Measurements from ENCODE around the gene SERPINA1. TPM values are rescaled to one million over a fixed set of nuclear protein-coding genes. Genes with fewer than 3 reads are reported as not detected.

The SERPINA1 gene
- polyA plus RNA-seq, 2 of the 4 experiments (the other 2 are of a cell fraction) = 0.34 to 2.2 TPM

DNA sequence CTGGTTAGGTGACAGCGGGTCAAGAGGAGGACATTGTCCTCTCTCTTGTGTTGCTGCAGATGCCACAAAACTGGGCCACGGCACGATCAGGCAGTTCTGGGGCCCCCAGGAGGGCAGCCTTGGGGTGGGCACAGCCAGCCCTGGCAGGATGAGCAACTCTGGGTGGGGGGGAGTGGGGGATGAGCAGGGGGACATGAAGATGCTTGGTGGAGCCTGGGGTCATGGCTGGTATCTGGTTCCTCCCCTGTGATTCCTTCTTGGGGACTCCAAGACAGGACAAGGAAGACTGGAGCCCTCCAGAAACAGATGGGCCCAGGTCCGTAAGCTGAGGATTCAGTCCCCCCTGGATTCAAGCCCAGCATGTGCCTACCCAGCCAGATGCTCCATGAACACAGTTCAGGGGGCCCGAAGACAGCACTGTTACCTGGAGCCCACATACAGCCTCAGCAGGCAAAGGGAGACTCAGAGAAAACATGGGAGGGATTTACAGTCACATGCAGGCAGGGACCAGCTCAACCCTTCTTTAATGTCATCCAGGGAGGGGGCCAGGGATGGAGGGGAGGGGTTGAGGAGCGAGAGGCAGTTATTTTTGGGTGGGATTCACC, 10.4 kb downstream of the SERPINA1 start:
- DNase-seq (ENCODE audit: low read depth in 1 of 2, low spot score in 1 of 2) = no peak
- ChIA-PET CTCF (interaction anchor here (1.1 to 1.6 kb wide), 3 partner anchors 9 to 108 kb away, joined by 3 to 5 read pairs (median 3); no protein-coding TSS in a partner anchor), POLR2A (no interaction called here)
- H3K27ac ChIP-seq = no peak overlapping the region
- no peaks in the 10 kb centered on the region for H3K9me3 ChIP-seq
- peaks cover 4% of the 10 kb centered on the region; the same call in 2 of the 3 replicates for H3K4me1 ChIP-seq
- H3K4me2 ChIP-seq = no peak overlapping the region
- TF ChIP-seq PHF8 (IDR thresholded peaks at IDR 0.05; ENCODE audit: borderline replicate concordance, low read depth) (no peak), MYC (IDR thresholded peaks at IDR 0.05; ENCODE audit: borderline replicate concordance, low read length) (no peak), NR3C1 (IDR thresholded peaks at IDR 0.05) (no peak), EHMT2 (IDR thresholded peaks at IDR 0.05; ENCODE audit: low read depth) (no peak), HOXA7 (CRISPR knock-in tag; IDR thresholded peaks at IDR 0.05) (no peak), HOXB5 (CRISPR knock-in tag; IDR thresholded peaks at IDR 0.05) (no peak), CHD2 (IDR thresholded peaks at IDR 0.05; ENCODE audit: low read length, partially characterized antibody) (no peak), HDAC2 (IDR thresholded peaks at IDR 0.05) (no peak), E2F6 (IDR thresholded peaks at IDR 0.05; ENCODE audit: borderline replicate concordance, low read depth) (no peak), MAFK (IDR thresholded peaks at IDR 0.05; ENCODE audit: partially characterized antibody) (no peak), FOSL2 (IDR thresholded peaks at IDR 0.05) (no peak), FOSL2 (CRISPR knock-in tag; IDR thresholded peaks at IDR 0.05) (no peak), POLR2AphosphoS2 (conservative IDR thresholded peaks at IDR 0.05; ENCODE audit: low read length) (no peak), BHLHE40 (IDR thresholded peaks at IDR 0.05; ENCODE audit: low read depth, low read length) (no peak), EHF (CRISPR knock-in tag; IDR thresholded peaks at IDR 0.05) (no peak)
- TF ChIP-seq, protein P1, sequence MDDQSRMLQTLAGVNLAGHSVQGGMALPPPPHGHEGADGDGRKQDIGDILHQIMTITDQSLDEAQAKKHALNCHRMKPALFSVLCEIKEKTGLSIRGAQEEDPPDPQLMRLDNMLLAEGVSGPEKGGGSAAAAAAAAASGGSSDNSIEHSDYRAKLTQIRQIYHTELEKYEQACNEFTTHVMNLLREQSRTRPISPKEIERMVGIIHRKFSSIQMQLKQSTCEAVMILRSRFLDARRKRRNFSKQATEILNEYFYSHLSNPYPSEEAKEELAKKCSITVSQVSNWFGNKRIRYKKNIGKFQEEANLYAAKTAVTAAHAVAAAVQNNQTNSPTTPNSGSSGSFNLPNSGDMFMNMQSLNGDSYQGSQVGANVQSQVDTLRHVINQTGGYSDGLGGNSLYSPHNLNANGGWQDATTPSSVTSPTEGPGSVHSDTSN (IDR thresholded peaks at IDR 0.05) = no peak
- TF ChIP-seq, protein P2, sequence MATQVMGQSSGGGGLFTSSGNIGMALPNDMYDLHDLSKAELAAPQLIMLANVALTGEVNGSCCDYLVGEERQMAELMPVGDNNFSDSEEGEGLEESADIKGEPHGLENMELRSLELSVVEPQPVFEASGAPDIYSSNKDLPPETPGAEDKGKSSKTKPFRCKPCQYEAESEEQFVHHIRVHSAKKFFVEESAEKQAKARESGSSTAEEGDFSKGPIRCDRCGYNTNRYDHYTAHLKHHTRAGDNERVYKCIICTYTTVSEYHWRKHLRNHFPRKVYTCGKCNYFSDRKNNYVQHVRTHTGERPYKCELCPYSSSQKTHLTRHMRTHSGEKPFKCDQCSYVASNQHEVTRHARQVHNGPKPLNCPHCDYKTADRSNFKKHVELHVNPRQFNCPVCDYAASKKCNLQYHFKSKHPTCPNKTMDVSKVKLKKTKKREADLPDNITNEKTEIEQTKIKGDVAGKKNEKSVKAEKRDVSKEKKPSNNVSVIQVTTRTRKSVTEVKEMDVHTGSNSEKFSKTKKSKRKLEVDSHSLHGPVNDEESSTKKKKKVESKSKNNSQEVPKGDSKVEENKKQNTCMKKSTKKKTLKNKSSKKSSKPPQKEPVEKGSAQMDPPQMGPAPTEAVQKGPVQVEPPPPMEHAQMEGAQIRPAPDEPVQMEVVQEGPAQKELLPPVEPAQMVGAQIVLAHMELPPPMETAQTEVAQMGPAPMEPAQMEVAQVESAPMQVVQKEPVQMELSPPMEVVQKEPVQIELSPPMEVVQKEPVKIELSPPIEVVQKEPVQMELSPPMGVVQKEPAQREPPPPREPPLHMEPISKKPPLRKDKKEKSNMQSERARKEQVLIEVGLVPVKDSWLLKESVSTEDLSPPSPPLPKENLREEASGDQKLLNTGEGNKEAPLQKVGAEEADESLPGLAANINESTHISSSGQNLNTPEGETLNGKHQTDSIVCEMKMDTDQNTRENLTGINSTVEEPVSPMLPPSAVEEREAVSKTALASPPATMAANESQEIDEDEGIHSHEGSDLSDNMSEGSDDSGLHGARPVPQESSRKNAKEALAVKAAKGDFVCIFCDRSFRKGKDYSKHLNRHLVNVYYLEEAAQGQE (IDR thresholded peaks at IDR 0.05) = no peak
- H3K4me3 ChIP-seq = no peak overlapping the region
- no peak for ATAC-seq
- WGBS (ENCODE audit: missing lambda C conversion rate) = 71% methylated on average over 5 of the region's 6 CpGs
- FAIRE-seq = no peak

DNA sequence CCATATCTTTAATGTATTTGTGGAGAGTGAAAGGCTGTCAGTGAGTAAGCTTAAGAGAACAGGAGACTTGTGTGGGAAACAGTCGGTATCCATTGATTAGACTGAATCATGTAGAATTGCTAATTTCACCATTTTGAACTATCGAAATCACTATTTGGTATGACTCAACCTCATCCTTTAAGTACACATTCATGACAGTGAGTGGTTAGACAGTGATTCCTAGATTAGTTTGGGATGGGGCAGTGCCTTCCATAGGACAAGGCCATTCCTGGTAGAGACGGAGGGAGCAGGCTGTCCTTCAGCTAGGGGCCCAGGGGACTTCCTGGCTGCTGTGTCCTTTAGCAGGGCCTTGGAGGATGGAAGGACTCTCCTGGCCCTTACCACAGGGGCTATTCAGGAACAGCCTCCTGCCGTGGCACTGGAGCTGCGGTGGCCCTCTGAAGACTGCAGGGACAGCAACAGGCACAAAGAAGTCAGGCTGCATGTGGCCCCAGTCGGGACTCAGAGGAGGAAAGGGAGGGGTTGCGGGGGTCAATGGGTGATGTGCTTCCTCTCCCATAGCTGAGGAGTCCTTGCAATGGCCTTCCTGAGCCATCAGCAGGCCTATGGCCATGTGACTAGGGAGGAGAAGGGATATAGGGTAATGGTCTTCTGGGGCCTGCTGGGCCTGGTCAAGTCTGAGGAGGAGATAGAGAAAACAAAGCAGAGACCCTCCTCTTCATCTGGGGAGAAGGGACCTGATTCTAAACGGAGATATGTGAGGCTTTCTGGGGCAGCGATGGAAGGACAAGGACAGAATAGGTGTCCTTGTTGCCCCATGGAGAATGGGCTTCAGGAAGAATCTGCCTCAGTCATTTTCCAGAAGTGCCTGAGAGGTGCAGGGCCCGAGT, 11.2 kb downstream of the SERPINA1 start:
- Histone ChIP-seq H3K9me3 (no peaks in the 10 kb centered on the region), H3K4me3 (no peak overlapping the region), H3K4me1 (peaks cover 4% of the 10 kb centered on the region; the same call in 2 of the 3 replicates), H3K4me2 (no peak overlapping the region), H3K27ac (no peak overlapping the region)
- POLR2A ChIA-PET = no interaction called here
- CTCF ChIA-PET = interaction anchor here (1.3 kb wide), 1 partner anchor 16 kb away, joined by 3 read pairs; no protein-coding TSS in a partner anchor
- DNase-seq (ENCODE audit: low read depth in 1 of 2, low spot score in 1 of 2) (no peak), ATAC-seq (no peak), FAIRE-seq (no peak)
- 50% methylated on average over 8 of the region's 10 CpGs for WGBS (ENCODE audit: missing lambda C conversion rate)
- no peak for TF ChIP-seq EHMT2 (IDR thresholded peaks at IDR 0.05; ENCODE audit: low read depth)
- no peak for TF ChIP-seq HDAC2 (IDR thresholded peaks at IDR 0.05)
- no peak for TF ChIP-seq SMC3 (IDR thresholded peaks at IDR 0.05)
- no peak for TF ChIP-seq ZFP36 (IDR thresholded peaks at IDR 0.05; ENCODE audit: borderline replicate concordance, partially characterized antibody)
- no peak for TF ChIP-seq MAZ (IDR thresholded peaks at IDR 0.05; ENCODE audit: borderline replicate concordance, low read depth, low read length)
- no peak for TF ChIP-seq EHF (CRISPR knock-in tag; IDR thresholded peaks at IDR 0.05)
- no peak for TF ChIP-seq RARB (CRISPR knock-in tag; IDR thresholded peaks at IDR 0.05)
- TF ChIP-seq CBX8 (IDR thresholded peaks at IDR 0.05) = no peak
- no peak for TF ChIP-seq ZSCAN20 (CRISPR knock-in tag; IDR thresholded peaks at IDR 0.05)
- TF ChIP-seq, protein P3, sequence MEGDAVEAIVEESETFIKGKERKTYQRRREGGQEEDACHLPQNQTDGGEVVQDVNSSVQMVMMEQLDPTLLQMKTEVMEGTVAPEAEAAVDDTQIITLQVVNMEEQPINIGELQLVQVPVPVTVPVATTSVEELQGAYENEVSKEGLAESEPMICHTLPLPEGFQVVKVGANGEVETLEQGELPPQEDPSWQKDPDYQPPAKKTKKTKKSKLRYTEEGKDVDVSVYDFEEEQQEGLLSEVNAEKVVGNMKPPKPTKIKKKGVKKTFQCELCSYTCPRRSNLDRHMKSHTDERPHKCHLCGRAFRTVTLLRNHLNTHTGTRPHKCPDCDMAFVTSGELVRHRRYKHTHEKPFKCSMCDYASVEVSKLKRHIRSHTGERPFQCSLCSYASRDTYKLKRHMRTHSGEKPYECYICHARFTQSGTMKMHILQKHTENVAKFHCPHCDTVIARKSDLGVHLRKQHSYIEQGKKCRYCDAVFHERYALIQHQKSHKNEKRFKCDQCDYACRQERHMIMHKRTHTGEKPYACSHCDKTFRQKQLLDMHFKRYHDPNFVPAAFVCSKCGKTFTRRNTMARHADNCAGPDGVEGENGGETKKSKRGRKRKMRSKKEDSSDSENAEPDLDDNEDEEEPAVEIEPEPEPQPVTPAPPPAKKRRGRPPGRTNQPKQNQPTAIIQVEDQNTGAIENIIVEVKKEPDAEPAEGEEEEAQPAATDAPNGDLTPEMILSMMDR (IDR thresholded peaks at IDR 0.05) = no peak

All from A549 (cell line).